Liver (tissue), 9 donors: ENCODE data around the gene KAT7. TPM values are rescaled to one million over a fixed set of nuclear protein-coding genes. Genes with fewer than 3 reads are reported as not detected.

Experiments used
- DNase-seq: peaks from one replicate; pipeline ENCODE4 v3.0.0-alpha.2; 2017; ENCODE audit warnings: low spot score
- H3K27ac ChIP-seq, 2 donors: one replicate each; pipeline ENCODE4 v1.7.0; 2013; ENCODE audit warnings: inconsistent platforms in 2 of 2, low read length in 2 of 2, control low read depth in 1 of 2, low read depth in 1 of 2, mild to moderate bottlenecking in 1 of 2
- H3K27me3 ChIP-seq, 4 donors: one replicate each; pipeline versions ENCODE4 v1.6.1 to v1.7.0; 2013; ENCODE audit warnings: low read length in 3 of 4, inconsistent platforms in 1 of 4, mild to moderate bottlenecking in 1 of 4, moderate library complexity in 1 of 4; ENCODE audit not compliant: control insufficient read depth in 4 of 4, insufficient read depth in 4 of 4
- H3K36me3 ChIP-seq, 4 donors: one replicate each; pipeline versions ENCODE4 v1.6.1 to v1.7.0; 2013; ENCODE audit warnings: low read length in 3 of 4, mild to moderate bottlenecking in 3 of 4, low read depth in 1 of 4, moderate library complexity in 1 of 4; ENCODE audit not compliant: control insufficient read depth in 4 of 4, insufficient read depth in 3 of 4
- H3K4me1 ChIP-seq, 4 donors: one replicate each; pipeline versions ENCODE4 v1.6.1 to v1.7.0; 2013; ENCODE audit warnings: low read length in 3 of 4, mild to moderate bottlenecking in 3 of 4, moderate library complexity in 1 of 4; ENCODE audit not compliant: control insufficient read depth in 4 of 4, insufficient read depth in 4 of 4
- H3K4me3 ChIP-seq, 3 donors: one replicate each; pipeline versions ENCODE4 v1.6.1 to v1.7.0; 2013; ENCODE audit warnings: low read length in 3 of 3, control low read depth in 1 of 3, low read depth in 1 of 3, mild to moderate bottlenecking in 1 of 3
- H3K9ac ChIP-seq, 2 donors: one replicate each; pipeline ENCODE4 v1.7.0; 2013; ENCODE audit warnings: low read length in 2 of 2, mild to moderate bottlenecking in 2 of 2, moderate library complexity in 2 of 2, control low read depth in 1 of 2, low read depth in 1 of 2
- H3K9me3 ChIP-seq, 4 donors: one replicate each; pipeline versions ENCODE4 v1.6.1 to v1.7.0; 2013; ENCODE audit warnings: low read length in 3 of 4; ENCODE audit not compliant: control insufficient read depth in 4 of 4
- ATF3 ChIP-seq: IDR thresholded peaks from 2 replicates; pipeline ENCODE4 v1.6.1; 2016; ENCODE audit warnings: antibody characterized with exemption
- CTCF ChIP-seq: fragments of 150-350 bp; IDR thresholded peaks from 2 replicates; pipeline ENCODE4 v1.5.1; 2017; ENCODE audit warnings: improper control_type of control experiment, low read depth, low read length; ENCODE audit not compliant: missing input control
- EGR1 ChIP-seq, 2 donors: IDR thresholded peaks; 2 replicates each; pipeline ENCODE4 v1.6.1; 2016 to 2018; ENCODE audit warnings: antibody characterized with exemption in 2 of 2, low read depth in 2 of 2
- FOXA2 ChIP-seq: IDR thresholded peaks from 2 replicates; pipeline ENCODE4 v1.6.1; 2016; ENCODE audit warnings: antibody characterized with exemption
- GABPA ChIP-seq, 2 donors: IDR thresholded peaks in 1 of 2; conservative IDR thresholded peaks in 1 of 2; 2 replicates each; pipeline ENCODE4 v1.6.1; 2016; ENCODE audit warnings: antibody characterized with exemption in 2 of 2, mild to moderate bottlenecking in 1 of 2, moderate library complexity in 1 of 2
- HNF4A ChIP-seq, 2 donors: conservative IDR thresholded peaks; 2 replicates each; pipeline ENCODE4 v1.6.1; 2016; ENCODE audit warnings: antibody characterized with exemption in 2 of 2, mild to moderate bottlenecking in 2 of 2
- HNF4G ChIP-seq: IDR thresholded peaks from 2 replicates; pipeline ENCODE4 v1.6.1; 2016; ENCODE audit warnings: antibody characterized with exemption
- JUND ChIP-seq, 2 donors: IDR thresholded peaks; 2 replicates each; pipeline ENCODE4 v1.6.1; 2016; ENCODE audit warnings: antibody characterized with exemption in 2 of 2
- MAX ChIP-seq: IDR thresholded peaks from 2 replicates; pipeline ENCODE4 v1.6.1; 2016; ENCODE audit warnings: antibody characterized with exemption
- NR2F2 ChIP-seq: IDR thresholded peaks from 2 replicates; pipeline ENCODE4 v1.6.1; 2016; ENCODE audit warnings: antibody characterized with exemption
- RAD21 ChIP-seq, 2 donors: IDR thresholded peaks; 2 replicates each; pipeline ENCODE4 v1.6.1; 2016; ENCODE audit warnings: antibody characterized with exemption in 2 of 2, mild to moderate bottlenecking in 2 of 2
- REST ChIP-seq: IDR thresholded peaks from 2 replicates; pipeline ENCODE4 v1.6.1; 2016; ENCODE audit warnings: antibody characterized with exemption, mild to moderate bottlenecking
- RXRA ChIP-seq, 2 donors: IDR thresholded peaks; 2 replicates each; pipeline ENCODE4 v1.6.1; 2017 to 2018; ENCODE audit warnings: antibody characterized with exemption in 2 of 2, mild to moderate bottlenecking in 1 of 2
- SP1 ChIP-seq: IDR thresholded peaks from 2 replicates; pipeline ENCODE4 v1.6.1; 2018; ENCODE audit warnings: antibody characterized with exemption, mild to moderate bottlenecking
- TAF1 ChIP-seq: conservative IDR thresholded peaks from 2 replicates; pipeline ENCODE4 v1.6.1; 2016; ENCODE audit warnings: antibody characterized with exemption, mild to moderate bottlenecking
- YY1 ChIP-seq: IDR thresholded peaks from 2 replicates; pipeline ENCODE4 v1.6.1; 2016; ENCODE audit warnings: antibody characterized with exemption, mild to moderate bottlenecking
- ZBTB33 ChIP-seq: IDR thresholded peaks from 2 replicates; pipeline ENCODE4 v1.6.1; 2016; ENCODE audit warnings: antibody characterized with exemption
- WGBS: extraction: QIAGEN DNeasy Blood & Tissue Kit; methylation state at CpG from one replicate; pipeline ENCODE4 v1.1.7; 2013; 5-methylcytosine and 5-hydroxymethylcytosine counted together
- polyA plus RNA-seq, 2 donors: library from polyadenylated mRNA; stranded (reverse) in 1 of 2; unstranded in 1 of 2; fragments of 200-250 nt in 1 of 2; fragments of >200 nt in 1 of 2; fragmentation: Nextera tagmentation in 1 of 2; extraction: Ambion mirVana in 1 of 2; gene quantifications; one replicate each; pipeline versions ENCODE4 v1.2.1 to v1.2.3, GENCODE V29; 2013 to 2015
- total RNA-seq, 2 donors: library from RNA; depleted of rRNA; stranded (reverse); fragments of >200 nt; gene quantifications; one replicate each; pipeline ENCODE4 v1.2.3, GENCODE V29; 2014
- donor health status: healthy.
- donor health status: healthy.
- donor health status: healthy.
- donor health status: healthy.
- donor health status: healthy.

The KAT7 gene
- total RNA-seq, result 10 to 100 TPM; 19.1 to 24.2 TPM
- polyA plus RNA-seq, result 1 to 10 TPM; 6.1 to 6.2 TPM

GRCh38 chr17:49788478-49789242, at the start of gene KAT7:
Gene KAT7, plus strand, starts transcription at chr17:49788681. Its CDS starts 154 bp downstream, at chr17:49788835.
- Histone ChIP-seq H3K9me3 (no peaks in the 10 kb centered on the region), H3K27ac (peak within 1 kb of the TSS; percentile 99), H3K36me3 (peaks cover 0 to 18% (median 13%) of the 10 kb centered on the region in 4 donors), H3K4me3 (peak within 1 kb of the TSS; percentile 76 to 98 (median 89)), H3K27me3 (no peaks in the 10 kb centered on the region), H3K4me1 (peaks cover 3 to 25% (median 20%) of the 10 kb centered on the region in 4 donors), H3K9ac (peak within 1 kb of the TSS; percentile 79 to 99)
- WGBS, result under 1% methylated on average over 59 of the region's 59 CpGs
- DNase-seq, result peak; percentile 97
- TF ChIP-seq JUND (IDR thresholded peaks at IDR 0.05) (peak in 1 of 2 donors; percentile 51), HNF4A (conservative IDR thresholded peaks at IDR 0.05) (peak; percentile 28 to 54), CTCF (no peak), FOXA2 (no peak), SP1 (peak; percentile 99), HNF4G (peak; percentile 9), RAD21 (IDR thresholded peaks at IDR 0.05) (peak in 1 of 2 donors; percentile 50), RXRA (IDR thresholded peaks at IDR 0.05) (peak; percentile 44), NR2F2 (no peak), ZBTB33 (peak; percentile 93), ATF3 (no peak), EGR1 (IDR thresholded peaks at IDR 0.05; ENCODE audit: low read depth in 2 of 2) (peak; percentile 100), MAX (no peak), YY1 (peak; percentile 100), TAF1 (peak; percentile 93), GABPA (IDR thresholded peaks at IDR 0.05 in 1 of 2, conservative IDR thresholded peaks at IDR 0.05 in 1 of 2) (peak; percentile 70 to 91), REST (peak; percentile 78)
